Measurements from ENCODE around the gene AP3S2. TPM values are rescaled to one million over a fixed set of nuclear protein-coding genes. Genes with fewer than 3 reads are reported as not detected.

The AP3S2 gene
- total and polyA plus RNA-seq, 7 experiments from 2014 or later = 24.3 to 32.8 (median 28.5) TPM

GRCh38 chr15:89841962-89842361 lies 51.8 kb downstream of the AP3S2 start:
- Mint-ChIP-seq H3K36me3 (peaks cover 0 to 32% (median 9%) of the 10 kb centered on the region in 5 donors), H3K4me3 (no peak overlapping the region), H3K27me3 (no peaks in the 10 kb centered on the region), H3K9me3 (no peaks in the 10 kb centered on the region), H3K27ac (peak overlapping the region in 2 of 9 donors; percentile 20 to 34), H3K4me1 (peaks cover 0 to 21% (median 4%) of the 10 kb centered on the region in 7 donors)
- no peaks in the 10 kb centered on the region for H3K27me3 ChIP-seq (ENCODE audit: control insufficient read depth in 2 of 2, insufficient read depth in 2 of 2, low read length in 2 of 2)
- H3K27ac ChIP-seq (ENCODE audit: low read depth, low read length) = no peak overlapping the region
- H3K4me1 ChIP-seq (ENCODE audit: control insufficient read depth in 2 of 2, insufficient read depth in 2 of 2, low read length in 2 of 2) = no peaks in the 10 kb centered on the region
- H3K9me3 ChIP-seq (ENCODE audit: control insufficient read depth in 2 of 3, low read length in 3 of 3) = no peaks in the 10 kb centered on the region
- ChIA-PET CTCF (interaction anchor here (0.5 to 1.6 kb wide), 2 partner anchors 33 to 37 kb away, joined by 3 read pairs; no protein-coding TSS in a partner anchor), POLR2A (no interaction called here)
- DNase-seq (no peak), ATAC-seq (no peak)
- H3K4me3 ChIP-seq (ENCODE audit: low read length) = no peak overlapping the region
- peaks cover 0 to 29% (median 0%) of the 10 kb centered on the region in 3 experiments for H3K36me3 ChIP-seq (ENCODE audit: control insufficient read depth in 2 of 3, insufficient read depth in 3 of 3, low read length in 3 of 3)
- intact Hi-C loops (cut with micrococcal nuclease) = no loop called here

GRCh38 chr15:89841306-89841705 lies 52.5 kb downstream of the AP3S2 start:
- DNase-seq = no peak
- Mint-ChIP-seq H3K36me3 (peaks cover 5 to 39% (median 15%) of the 10 kb centered on the region in 5 donors), H3K27me3 (no peaks in the 10 kb centered on the region), H3K4me3 (no peak overlapping the region), H3K4me1 (peaks cover 0 to 21% (median 4%) of the 10 kb centered on the region in 7 donors), H3K27ac (peak overlapping the region in 1 of 9 donors; percentile 20), H3K9me3 (no peaks in the 10 kb centered on the region)
- Histone ChIP-seq H3K36me3 (ENCODE audit: control insufficient read depth in 2 of 3, insufficient read depth in 3 of 3, low read length in 3 of 3) (peaks cover 0 to 35% (median 0%) of the 10 kb centered on the region in 3 experiments), H3K27ac (ENCODE audit: low read depth, low read length) (no peak overlapping the region), H3K9me3 (ENCODE audit: control insufficient read depth in 2 of 3, low read length in 3 of 3) (no peaks in the 10 kb centered on the region), H3K4me1 (ENCODE audit: control insufficient read depth in 2 of 2, insufficient read depth in 2 of 2, low read length in 2 of 2) (no peaks in the 10 kb centered on the region), H3K4me3 (ENCODE audit: low read length) (no peak overlapping the region), H3K27me3 (ENCODE audit: control insufficient read depth in 2 of 2, insufficient read depth in 2 of 2, low read length in 2 of 2) (no peaks in the 10 kb centered on the region)
- intact Hi-C loops (cut with micrococcal nuclease) = no loop called here
- ChIA-PET POLR2A (no interaction called here), CTCF (interaction anchor here (1.6 kb wide), 1 partner anchor 34 kb away, joined by 3 read pairs; no protein-coding TSS in a partner anchor)
- ATAC-seq = no peak

- H3K9me3 Mint-ChIP-seq = no peaks in the 10 kb centered on the region
- CTCF ChIA-PET = interaction anchor here (0.7 kb wide), 1 partner anchor 457 kb away, joined by 3 read pairs; no protein-coding TSS in a partner anchor
- ATAC-seq (peak; percentile 52), DNase-seq (no peak)
- no peak overlapping the region for H3K4me3 Mint-ChIP-seq
- H3K4me3 ChIP-seq (ENCODE audit: low read length) = no peak overlapping the region
- intact Hi-C loops (cut with micrococcal nuclease) = no loop called here
- no peaks in the 10 kb centered on the region for H3K27me3 ChIP-seq (ENCODE audit: control insufficient read depth in 2 of 2, insufficient read depth in 2 of 2, low read length in 2 of 2)
- peaks cover 8 to 45% (median 20%) of the 10 kb centered on the region in 5 donors for H3K36me3 Mint-ChIP-seq
- H3K27me3 Mint-ChIP-seq = no peaks in the 10 kb centered on the region
- POLR2A ChIA-PET = no interaction called here
- H3K4me1 Mint-ChIP-seq = peaks cover 0 to 13% (median 3%) of the 10 kb centered on the region in 7 donors
- H3K9me3 ChIP-seq (ENCODE audit: control insufficient read depth in 2 of 3, low read length in 3 of 3) = no peaks in the 10 kb centered on the region
- peaks cover 0 to 50% (median 6%) of the 10 kb centered on the region in 3 experiments for H3K36me3 ChIP-seq (ENCODE audit: control insufficient read depth in 2 of 3, insufficient read depth in 3 of 3, low read length in 3 of 3)
- no peaks in the 10 kb centered on the region for H3K4me1 ChIP-seq (ENCODE audit: control insufficient read depth in 2 of 2, insufficient read depth in 2 of 2, low read length in 2 of 2)
- H3K27ac ChIP-seq (ENCODE audit: low read depth, low read length) = no peak overlapping the region
- no peak overlapping the region for H3K27ac Mint-ChIP-seq
Observed at GRCh38 chr15:89839167-89839810, 54.5 kb downstream of the AP3S2 start.

- intact Hi-C loops (cut with micrococcal nuclease) = no loop called here
- no peak overlapping the region for H3K4me3 ChIP-seq (ENCODE audit: low read length)
- CTCF ChIA-PET = no interaction called here
- Mint-ChIP-seq H3K9me3 (no peaks in the 10 kb centered on the region), H3K4me1 (peaks cover 0 to 13% (median 0%) of the 10 kb centered on the region in 7 donors), H3K4me3 (no peak overlapping the region), H3K36me3 (peaks cover 12 to 52% (median 20%) of the 10 kb centered on the region in 5 donors), H3K27ac (peak overlapping the region in 2 of 9 donors; percentile 15 to 41), H3K27me3 (no peaks in the 10 kb centered on the region)
- H3K27me3 ChIP-seq (ENCODE audit: control insufficient read depth in 2 of 2, insufficient read depth in 2 of 2, low read length in 2 of 2) = no peaks in the 10 kb centered on the region
- ATAC-seq = no peak
- POLR2A ChIA-PET = no interaction called here
- H3K4me1 ChIP-seq (ENCODE audit: control insufficient read depth in 2 of 2, insufficient read depth in 2 of 2, low read length in 2 of 2) = no peaks in the 10 kb centered on the region
- peaks cover 0 to 61% (median 6%) of the 10 kb centered on the region in 3 experiments for H3K36me3 ChIP-seq (ENCODE audit: control insufficient read depth in 2 of 3, insufficient read depth in 3 of 3, low read length in 3 of 3)
- no peaks in the 10 kb centered on the region for H3K9me3 ChIP-seq (ENCODE audit: control insufficient read depth in 2 of 3, low read length in 3 of 3)
- no peak overlapping the region for H3K27ac ChIP-seq (ENCODE audit: low read depth, low read length)
- no peak for DNase-seq
Observed at GRCh38 chr15:89837830-89838178, 56.0 kb downstream of the AP3S2 start.

- Mint-ChIP-seq H3K4me1 (peaks cover 0 to 13% (median 0%) of the 10 kb centered on the region in 7 donors), H3K27me3 (no peaks in the 10 kb centered on the region), H3K4me3 (no peak overlapping the region), H3K36me3 (peaks cover 12 to 52% (median 19%) of the 10 kb centered on the region in 5 donors), H3K9me3 (no peaks in the 10 kb centered on the region), H3K27ac (peak overlapping the region in 1 of 9 donors; percentile 15)
- DNase-seq (no peak), ATAC-seq (peak; percentile 31)
- Histone ChIP-seq H3K36me3 (ENCODE audit: control insufficient read depth in 2 of 3, insufficient read depth in 3 of 3, low read length in 3 of 3) (peaks cover 0 to 62% (median 6%) of the 10 kb centered on the region in 3 experiments), H3K27me3 (ENCODE audit: control insufficient read depth in 2 of 2, insufficient read depth in 2 of 2, low read length in 2 of 2) (no peaks in the 10 kb centered on the region), H3K9me3 (ENCODE audit: control insufficient read depth in 2 of 3, low read length in 3 of 3) (no peaks in the 10 kb centered on the region), H3K27ac (ENCODE audit: low read depth, low read length) (no peak overlapping the region), H3K4me1 (ENCODE audit: control insufficient read depth in 2 of 2, insufficient read depth in 2 of 2, low read length in 2 of 2) (no peaks in the 10 kb centered on the region), H3K4me3 (ENCODE audit: low read length) (no peak overlapping the region)
- intact Hi-C loops (cut with micrococcal nuclease) = no loop called here
- ChIA-PET POLR2A (no interaction called here), CTCF (no interaction called here)
Observed at GRCh38 chr15:89837134-89837829, 56.5 kb downstream of the AP3S2 start.

GRCh38 chr15:89836267-89837133 lies 57.3 kb downstream of the AP3S2 start:
- POLR2A ChIA-PET = no interaction called here

More at GRCh38 chr15:89836267-89837133, 57.3 kb downstream of the AP3S2 start:
- H3K4me3 ChIP-seq (ENCODE audit: low read length) = no peak overlapping the region
- H3K27ac ChIP-seq (ENCODE audit: low read depth, low read length) = no peak overlapping the region
- Mint-ChIP-seq H3K27me3 (no peaks in the 10 kb centered on the region), H3K27ac (no peak overlapping the region), H3K9me3 (no peaks in the 10 kb centered on the region), H3K36me3 (peaks cover 12 to 57% (median 15%) of the 10 kb centered on the region in 5 donors), H3K4me1 (peaks cover 0 to 8% (median 0%) of the 10 kb centered on the region in 7 donors), H3K4me3 (no peak overlapping the region)
- CTCF ChIA-PET = interaction anchor here (0.6 kb wide), 1 partner anchor 235 kb away, joined by 3 read pairs; no protein-coding TSS in a partner anchor
- no peaks in the 10 kb centered on the region for H3K4me1 ChIP-seq (ENCODE audit: control insufficient read depth in 2 of 2, insufficient read depth in 2 of 2, low read length in 2 of 2)
- ATAC-seq (peak; percentile 29), DNase-seq (no peak)
- no peaks in the 10 kb centered on the region for H3K27me3 ChIP-seq (ENCODE audit: control insufficient read depth in 2 of 2, insufficient read depth in 2 of 2, low read length in 2 of 2)
- no peaks in the 10 kb centered on the region for H3K9me3 ChIP-seq (ENCODE audit: control insufficient read depth in 2 of 3, low read length in 3 of 3)
- H3K36me3 ChIP-seq (ENCODE audit: control insufficient read depth in 2 of 3, insufficient read depth in 3 of 3, low read length in 3 of 3) = peaks cover 0 to 67% (median 6%) of the 10 kb centered on the region in 3 experiments
- intact Hi-C loops (cut with micrococcal nuclease) = no loop called here
